ENCODE data around the gene TNS1. TPM values are rescaled to one million over a fixed set of nuclear protein-coding genes. Genes with fewer than 3 reads are reported as not detected.
A peak's percentile ranks its signal among the peaks of the same experiment; 100 is the strongest.

The TNS1 gene
- total RNA-seq, 2 donors from 2014 or later = 168 to 174 TPM

GRCh38 chr2:218030409-218031195, 27.8 kb upstream of the TNS1 start:
- H3K4me1 ChIP-seq = peaks cover 41% of the 10 kb centered on the region
- no peaks in the 10 kb centered on the region for H3K36me3 ChIP-seq (replicated peaks in 1 of 2; ENCODE audit: insufficient read depth in 1 of 2, low read depth in 2 of 2)
- ATAC-seq (no peak), DNase-seq (no peak)
- H3K27me3 ChIP-seq = no peaks in the 10 kb centered on the region
- intact Hi-C loops (cut with DNase I) = loop anchor here (10.0 kb wide), 1 partner anchor 246 kb away; no protein-coding TSS in a partner anchor
- H3K27ac ChIP-seq = no peak overlapping the region
- no peak overlapping the region for H3K4me3 ChIP-seq
- no peaks in the 10 kb centered on the region for H3K9me3 ChIP-seq
- WGBS, 2 donors = 88 to 92% methylated on average over 7 of the region's 7 CpGs
- no peak for TF ChIP-seq CTCF (IDR thresholded peaks at IDR 0.05)
- no peak for TF ChIP-seq POLR2A (IDR thresholded peaks at IDR 0.05)

GRCh38 chr2:218029366-218030360, 26.9 kb upstream of the TNS1 start:
- TF ChIP-seq CTCF (IDR thresholded peaks at IDR 0.05) = no peak
- TF ChIP-seq POLR2A (IDR thresholded peaks at IDR 0.05) = no peak
- Histone ChIP-seq H3K4me1 (peaks cover 41% of the 10 kb centered on the region), H3K36me3 (replicated peaks in 1 of 2; ENCODE audit: insufficient read depth in 1 of 2, low read depth in 2 of 2) (no peaks in the 10 kb centered on the region), H3K27me3 (no peaks in the 10 kb centered on the region), H3K4me3 (no peak overlapping the region), H3K9me3 (no peaks in the 10 kb centered on the region), H3K27ac (no peak overlapping the region)
- intact Hi-C loops (cut with DNase I) = loop anchor here (10.0 kb wide), 1 partner anchor 245 kb away; no protein-coding TSS in a partner anchor
- WGBS, 2 donors = 87 to 89% methylated on average over 17 of the region's 17 CpGs
- no peak for DNase-seq
- ATAC-seq = no peak

GRCh38 chr2:218028562-218029348, 26.0 kb upstream of the TNS1 start:
- Histone ChIP-seq H3K27me3 (no peaks in the 10 kb centered on the region), H3K4me3 (no peak overlapping the region), H3K9me3 (no peaks in the 10 kb centered on the region), H3K36me3 (replicated peaks in 1 of 2; ENCODE audit: insufficient read depth in 1 of 2, low read depth in 2 of 2) (no peaks in the 10 kb centered on the region), H3K27ac (no peak overlapping the region), H3K4me1 (peaks cover 36% of the 10 kb centered on the region)
- DNase-seq (peak in 2 of 4 donors; percentile 57 to 64), ATAC-seq (no peak)
- intact Hi-C loops (cut with DNase I) = no loop called here
- 31 to 33% methylated on average over 3 to 6 of the region's 6 CpGs for WGBS, 2 donors
- TF ChIP-seq POLR2A (IDR thresholded peaks at IDR 0.05) (no peak), CTCF (IDR thresholded peaks at IDR 0.05) (no peak)

GRCh38 chr2:218028189-218028495, 25.3 kb upstream of the TNS1 start:
- no peaks in the 10 kb centered on the region for H3K9me3 ChIP-seq
- no peak overlapping the region for H3K27ac ChIP-seq
- TF ChIP-seq CTCF (IDR thresholded peaks at IDR 0.05) (no peak), POLR2A (IDR thresholded peaks at IDR 0.05) (no peak)
- H3K4me3 ChIP-seq = no peak overlapping the region
- H3K27me3 ChIP-seq = no peaks in the 10 kb centered on the region
- no peak for ATAC-seq
- H3K36me3 ChIP-seq (replicated peaks in 1 of 2; ENCODE audit: insufficient read depth in 1 of 2, low read depth in 2 of 2) = no peaks in the 10 kb centered on the region
- WGBS, 2 donors = 93 to 96% methylated on average over 2 of the region's 2 CpGs
- intact Hi-C loops (cut with DNase I) = no loop called here
- no peak for DNase-seq
- H3K4me1 ChIP-seq = peaks cover 36% of the 10 kb centered on the region
